ENCODE measurements around the gene RCC1.

Gene RCC1

DNA sequence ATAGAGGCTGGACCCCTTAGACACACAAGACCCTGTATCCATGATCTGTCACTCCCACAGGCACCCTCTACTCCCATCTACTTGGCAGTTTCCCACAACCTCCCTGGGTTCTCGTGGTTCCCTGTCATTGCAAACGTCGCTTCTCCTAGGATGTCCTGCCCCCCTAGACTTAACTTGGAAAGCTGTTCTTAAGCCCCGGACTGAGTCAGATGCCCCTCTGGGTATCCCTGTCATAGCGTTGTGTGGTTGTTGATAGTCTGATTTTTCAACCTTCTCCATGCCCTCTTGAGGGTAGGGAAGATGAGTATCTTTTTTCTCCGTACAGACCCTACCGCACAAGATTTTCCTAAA is 11.8 kb downstream of the RCC1 start:
- TF ChIP-seq CTCF (IDR thresholded peaks at IDR 0.05) = no peak

- TF ChIP-seq CTCF (IDR thresholded peaks at IDR 0.05) = peak; percentile 96
Measured at GRCh38 chr1:28518000-28518744, 12.3 kb downstream of the RCC1 start.

- no peak for TF ChIP-seq CTCF (IDR thresholded peaks at IDR 0.05)
Measured at GRCh38 chr1:28518745-28519341, 13.0 kb downstream of the RCC1 start.

DNA sequence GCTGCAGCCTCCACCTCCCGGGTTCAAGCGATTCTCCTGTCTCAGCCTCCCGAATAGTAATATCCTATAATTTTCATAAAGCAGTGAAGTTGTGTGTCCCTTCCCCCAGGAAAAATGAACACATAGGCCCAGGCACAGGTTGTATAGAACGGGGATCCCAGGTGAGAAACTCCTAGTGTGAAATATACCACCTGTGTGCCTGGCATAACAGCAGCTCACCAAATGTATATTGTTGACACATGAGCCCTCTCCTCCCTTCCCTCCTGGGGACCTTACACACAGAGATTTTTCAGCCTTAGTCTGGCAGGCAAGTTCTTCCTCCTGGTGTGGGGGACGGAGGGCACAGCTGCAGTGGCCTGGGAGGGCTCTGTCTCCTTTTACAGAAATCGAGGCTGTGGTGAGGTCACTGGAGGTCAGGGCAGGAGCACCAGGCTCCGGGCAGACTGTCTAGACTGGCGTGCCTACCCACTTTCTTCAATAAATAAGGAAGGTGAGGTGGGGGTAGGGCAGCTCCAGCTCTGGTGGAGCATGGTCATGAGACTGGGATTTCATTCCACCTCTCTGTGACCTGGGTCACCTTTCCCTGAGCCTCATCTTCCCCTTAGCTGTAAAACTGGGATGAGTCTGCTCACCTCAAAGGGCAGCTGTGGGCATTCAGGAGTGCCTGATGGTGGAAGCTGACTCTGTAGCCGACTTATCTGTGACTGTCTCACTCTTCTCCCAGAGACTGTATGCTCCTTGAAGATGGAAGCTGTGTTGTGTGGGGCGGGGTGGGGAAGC is 14.3 kb downstream of the RCC1 start:
- TF ChIP-seq CTCF (IDR thresholded peaks at IDR 0.05) = no peak

DNA sequence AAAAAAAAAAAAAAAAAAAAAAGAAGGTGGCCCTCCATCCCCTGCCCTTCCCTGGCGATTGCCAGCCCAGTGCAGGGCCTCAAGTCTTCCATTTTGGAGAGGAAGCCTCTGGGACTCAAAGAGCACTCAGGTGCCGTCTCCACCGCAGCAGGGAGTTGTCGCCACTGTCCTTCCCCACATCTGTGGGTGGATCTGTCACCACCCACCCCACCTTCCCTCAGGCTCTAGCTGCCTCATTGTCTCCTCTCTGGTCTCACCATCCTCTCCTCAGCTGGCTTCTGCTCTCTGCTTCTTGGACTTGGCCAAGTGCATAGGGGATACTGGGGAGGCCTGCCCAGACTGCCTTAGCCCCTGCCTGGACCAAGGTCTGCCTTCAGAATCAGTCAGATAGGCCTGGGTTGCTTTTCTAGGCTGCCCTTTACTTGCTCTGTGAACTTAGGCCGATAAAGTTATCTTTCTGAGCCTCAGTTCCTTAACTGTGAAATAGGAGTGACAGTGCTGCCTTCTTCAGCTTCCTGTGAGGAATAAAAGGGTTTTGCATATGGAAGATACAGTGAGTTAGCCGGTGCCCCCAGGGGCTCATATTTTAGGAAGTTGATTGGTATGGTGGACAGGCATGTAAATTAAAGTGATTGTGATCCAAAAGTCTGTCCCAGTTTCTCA is 15.8 kb downstream of the RCC1 start:
- TF ChIP-seq CTCF (IDR thresholded peaks at IDR 0.05) = no peak

- no peak for TF ChIP-seq CTCF (IDR thresholded peaks at IDR 0.05)
Measured at GRCh38 chr1:28526886-28527285, 21.0 kb downstream of the RCC1 start.

GRCh38 chr1:28530456-28530855 is 24.6 kb downstream of the RCC1 start:
- no peak for TF ChIP-seq CTCF (IDR thresholded peaks at IDR 0.05)
